Skeletal muscle satellite cell (primary cell): ENCODE data around the gene ARHGAP10.
A peak's percentile ranks its signal among the peaks of the same experiment; 100 is the strongest.

ENCODE experiments used
- H3K27me3 ChIP-seq: 2 replicates; pipeline ENCODE4 v1.7.0; 2013; ENCODE audit warnings: low read length; ENCODE audit not compliant: control insufficient read depth, insufficient read depth
- H3K36me3 ChIP-seq: 2 replicates; pipeline ENCODE4 v1.7.0; 2013; ENCODE audit warnings: mild to moderate bottlenecking, control low read depth, low read length; ENCODE audit not compliant: insufficient read depth
- H3K4me1 ChIP-seq: 2 replicates; pipeline ENCODE4 v1.7.0; 2013; ENCODE audit warnings: low read length; ENCODE audit not compliant: control insufficient read depth, insufficient read depth
- H3K4me2 ChIP-seq: 2 replicates; pipeline ENCODE4 v1.7.0; 2013; ENCODE audit warnings: mild to moderate bottlenecking, low read length
- H3K4me3 ChIP-seq: 2 replicates; pipeline ENCODE4 v1.7.0; 2013; ENCODE audit warnings: low read length
- H3K9ac ChIP-seq: 2 replicates; pipeline ENCODE4 v1.7.0; 2013; ENCODE audit warnings: mild to moderate bottlenecking, low read depth, low read length, moderate library complexity
- H3K9me3 ChIP-seq: replicated peaks from 2 replicates; pipeline ENCODE4 v1.7.0; 2013; ENCODE audit warnings: mild to moderate bottlenecking, control low read depth, low read length

Gene ARHGAP10

DNA sequence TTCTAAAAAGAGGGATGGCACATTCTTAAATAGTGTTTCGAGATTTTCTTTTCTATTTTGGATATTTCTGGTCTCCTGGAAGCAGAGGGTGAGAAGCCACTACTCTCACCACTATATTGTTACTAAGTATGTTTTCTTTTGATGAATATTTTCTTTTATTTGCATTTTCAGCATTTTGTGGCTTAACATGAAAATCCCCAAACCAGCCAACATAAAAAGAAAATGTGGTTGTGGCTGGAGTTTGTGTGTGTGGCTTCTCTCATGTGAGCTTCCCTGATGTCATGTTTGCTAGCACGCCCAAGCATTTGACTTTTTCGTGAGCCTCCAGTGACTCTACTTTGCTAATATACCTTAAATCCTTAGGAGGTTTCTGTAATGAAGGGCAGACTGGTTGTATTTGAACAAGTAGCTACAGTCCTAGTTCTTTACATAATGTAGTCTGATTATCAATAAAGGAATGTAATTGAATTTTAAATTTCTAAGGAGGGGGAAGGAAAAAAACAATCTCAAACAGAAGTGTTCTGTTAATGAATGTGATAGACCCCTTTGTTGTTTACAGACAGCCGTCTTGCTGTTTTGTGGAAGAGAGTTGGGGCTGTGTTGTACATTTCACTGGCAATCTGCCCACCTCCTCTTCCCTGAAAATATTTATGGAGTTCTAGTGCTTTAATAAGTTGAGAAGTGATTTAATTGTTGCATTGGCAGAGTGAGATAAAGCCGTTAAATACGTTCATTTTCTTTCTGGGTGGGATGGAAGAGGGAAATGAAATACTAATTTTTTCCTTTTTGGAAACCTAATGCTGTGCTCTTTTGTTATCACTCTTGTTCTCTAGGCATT is 114.6 kb downstream of the ARHGAP10 start:
- Histone ChIP-seq H3K4me3 (no peak overlapping the region), H3K4me1 (peaks cover 17% of the 10 kb centered on the region), H3K36me3 (peaks cover 8% of the 10 kb centered on the region), H3K9ac (no peak overlapping the region), H3K27me3 (no peaks in the 10 kb centered on the region), H3K4me2 (no peak overlapping the region), H3K9me3 (no peaks in the 10 kb centered on the region)

DNA sequence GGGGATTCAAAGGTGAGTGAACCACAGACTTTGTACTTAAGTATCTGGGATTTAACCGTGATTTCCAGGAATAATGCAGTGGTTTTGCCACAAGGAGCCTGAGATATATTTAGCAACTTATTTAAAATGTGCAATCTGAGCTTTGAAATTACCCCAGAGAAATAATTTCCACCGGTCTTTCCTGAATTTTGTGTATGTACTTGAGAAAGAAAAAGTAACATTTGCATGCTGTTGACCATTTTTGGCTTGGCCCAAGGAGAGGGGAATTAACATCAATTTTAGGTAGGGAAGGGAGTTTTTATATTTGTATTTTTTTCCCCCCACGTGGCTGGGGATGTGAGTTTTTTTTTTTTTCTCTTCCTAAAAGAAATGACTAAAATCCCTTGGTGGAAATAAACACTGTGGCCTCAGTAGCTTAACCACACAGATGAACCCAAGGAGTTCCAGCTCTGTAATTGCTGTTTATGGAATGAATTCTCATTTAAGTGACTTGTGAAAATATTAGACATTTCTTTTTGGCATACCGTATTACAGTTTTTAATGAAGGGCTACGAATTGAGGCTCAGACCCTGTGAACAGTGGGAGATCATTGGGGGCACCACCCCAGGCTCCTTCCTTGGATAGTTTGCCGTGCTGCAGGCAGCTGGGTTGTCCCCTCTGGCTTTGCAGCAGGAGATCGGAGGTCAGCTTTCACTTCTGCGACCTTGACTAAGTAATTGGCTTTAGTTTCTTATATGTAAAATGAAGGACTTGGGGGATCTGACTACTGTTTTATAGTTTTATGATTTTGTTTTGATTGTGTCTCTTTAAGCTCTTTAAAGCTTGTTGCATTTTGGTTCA is 116.1 kb downstream of the ARHGAP10 start:
- H3K9me3 ChIP-seq = no peaks in the 10 kb centered on the region
- H3K4me3 ChIP-seq = no peak overlapping the region
- no peaks in the 10 kb centered on the region for H3K27me3 ChIP-seq
- H3K36me3 ChIP-seq = peaks cover 8% of the 10 kb centered on the region
- H3K4me2 ChIP-seq = no peak overlapping the region
- peaks cover 5% of the 10 kb centered on the region for H3K4me1 ChIP-seq
- no peak overlapping the region for H3K9ac ChIP-seq

DNA sequence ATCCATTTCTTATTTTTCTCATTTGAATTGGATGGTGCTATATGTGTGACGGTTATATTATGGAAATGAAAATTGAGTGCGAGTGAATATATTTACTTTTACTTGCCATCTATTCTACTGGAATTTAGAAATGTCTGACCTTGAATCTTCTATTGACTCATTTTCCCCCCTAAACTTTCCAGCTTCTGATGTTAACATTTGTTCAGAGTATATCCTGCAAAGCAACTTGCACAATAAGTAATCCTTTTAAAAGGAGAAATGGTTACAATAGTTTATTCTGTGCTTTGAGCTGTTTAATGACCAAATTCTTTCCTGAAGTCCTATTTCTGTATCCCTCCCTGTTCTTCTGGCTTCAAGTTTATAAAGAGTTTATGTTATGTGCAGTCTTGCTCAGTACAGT is 116.7 kb downstream of the ARHGAP10 start:
- H3K9ac ChIP-seq = no peak overlapping the region
- H3K4me3 ChIP-seq = no peak overlapping the region
- H3K4me1 ChIP-seq = no peaks in the 10 kb centered on the region
- peaks cover 8% of the 10 kb centered on the region for H3K36me3 ChIP-seq
- H3K4me2 ChIP-seq = no peak overlapping the region
- no peaks in the 10 kb centered on the region for H3K9me3 ChIP-seq
- H3K27me3 ChIP-seq = no peaks in the 10 kb centered on the region

DNA sequence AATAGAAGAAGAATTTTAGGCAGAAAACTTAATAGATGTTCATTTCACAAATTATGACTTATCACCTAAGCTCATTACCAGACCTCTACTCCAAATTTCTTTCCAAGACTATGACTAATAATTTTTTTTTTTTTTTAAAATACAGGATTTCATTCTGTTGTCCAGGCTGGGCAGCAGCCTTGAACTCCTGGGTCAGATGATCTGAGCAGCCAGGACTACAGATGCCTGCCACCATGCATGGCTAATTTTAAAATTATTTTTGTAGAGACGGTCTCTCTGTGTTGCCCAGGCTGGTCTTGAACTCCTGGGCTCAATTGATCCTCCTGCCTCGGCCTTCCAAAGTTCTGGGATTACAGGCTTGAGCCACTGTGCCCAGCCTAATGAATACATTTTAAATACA is 119.2 kb downstream of the ARHGAP10 start:
- H3K27me3 ChIP-seq = no peaks in the 10 kb centered on the region
- peaks cover 8% of the 10 kb centered on the region for H3K36me3 ChIP-seq
- H3K4me1 ChIP-seq = peaks cover 9% of the 10 kb centered on the region
- H3K9me3 ChIP-seq = no peaks in the 10 kb centered on the region
- no peak overlapping the region for H3K4me2 ChIP-seq
- H3K4me3 ChIP-seq = no peak overlapping the region
- no peak overlapping the region for H3K9ac ChIP-seq

DNA sequence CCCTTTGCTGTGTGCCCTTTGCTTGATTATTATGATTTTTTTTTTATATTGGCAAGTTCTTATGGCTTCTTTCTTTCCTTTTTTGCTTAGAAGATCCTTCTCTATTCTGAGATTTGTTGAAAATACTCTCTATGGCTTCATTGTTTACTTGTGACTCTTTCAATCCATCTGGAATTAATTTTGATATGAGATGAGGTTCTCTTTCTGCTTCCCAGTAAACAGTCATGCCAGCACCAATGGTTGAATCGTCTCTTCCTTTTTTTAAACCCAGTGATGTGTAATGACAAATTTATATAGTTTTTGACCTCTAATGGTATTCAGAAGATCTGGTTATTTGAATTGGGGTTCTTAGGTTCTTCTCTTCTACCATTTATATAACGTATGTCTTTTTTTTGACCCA is 121.8 kb downstream of the ARHGAP10 start:
- Histone ChIP-seq H3K36me3 (no peaks in the 10 kb centered on the region), H3K9ac (no peak overlapping the region), H3K9me3 (no peaks in the 10 kb centered on the region), H3K4me2 (no peak overlapping the region), H3K4me1 (peaks cover 11% of the 10 kb centered on the region), H3K4me3 (no peak overlapping the region), H3K27me3 (no peaks in the 10 kb centered on the region)

DNA sequence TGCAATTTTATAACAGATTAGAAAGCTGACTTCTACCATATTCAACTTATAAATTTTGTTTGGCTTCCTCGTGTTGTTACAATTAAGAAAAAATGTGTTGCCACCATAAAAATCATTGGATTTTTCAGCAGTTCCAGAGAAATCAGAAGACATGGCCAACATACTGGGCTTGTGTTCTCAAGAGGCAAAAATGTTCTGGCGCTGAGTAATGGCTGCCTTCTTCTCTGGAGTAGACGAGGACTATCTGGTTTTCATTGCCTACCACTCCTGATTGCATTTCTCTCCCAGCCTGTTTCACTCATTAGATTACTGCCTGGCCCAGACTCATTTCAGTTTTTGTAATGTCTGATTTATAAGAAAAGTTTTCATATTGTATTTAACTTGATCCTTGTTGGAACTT is 122.3 kb downstream of the ARHGAP10 start:
- Histone ChIP-seq H3K4me2 (no peak overlapping the region), H3K4me1 (peaks cover 11% of the 10 kb centered on the region), H3K4me3 (no peak overlapping the region), H3K9me3 (no peaks in the 10 kb centered on the region), H3K27me3 (no peaks in the 10 kb centered on the region), H3K9ac (no peak overlapping the region), H3K36me3 (no peaks in the 10 kb centered on the region)

DNA sequence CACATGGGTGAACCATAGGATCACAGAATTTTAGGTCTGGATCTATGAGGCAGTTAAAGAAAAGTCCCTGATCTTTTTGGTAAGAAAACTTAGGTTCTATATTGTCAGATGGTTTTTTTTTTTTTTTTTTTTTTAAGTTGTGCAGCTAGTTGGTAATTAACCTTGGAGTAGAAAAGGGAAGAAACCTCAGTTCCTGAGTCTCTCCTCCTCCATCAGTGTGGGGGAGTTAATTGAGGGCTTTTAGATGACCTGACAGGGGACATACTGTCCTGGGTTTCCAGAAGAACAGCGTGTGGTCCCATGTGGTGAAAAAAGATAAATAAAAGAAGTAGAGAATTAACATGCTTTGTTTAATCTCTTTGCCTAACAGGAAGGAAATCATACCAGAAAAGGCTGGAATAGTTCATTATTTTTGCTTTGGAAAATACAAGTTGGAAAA is 123.7 kb downstream of the ARHGAP10 start:
- H3K4me2 ChIP-seq = no peak overlapping the region
- no peaks in the 10 kb centered on the region for H3K36me3 ChIP-seq
- H3K27me3 ChIP-seq = no peaks in the 10 kb centered on the region
- no peak overlapping the region for H3K9ac ChIP-seq
- no peak overlapping the region for H3K4me3 ChIP-seq
- no peaks in the 10 kb centered on the region for H3K9me3 ChIP-seq
- peaks cover 11% of the 10 kb centered on the region for H3K4me1 ChIP-seq

DNA sequence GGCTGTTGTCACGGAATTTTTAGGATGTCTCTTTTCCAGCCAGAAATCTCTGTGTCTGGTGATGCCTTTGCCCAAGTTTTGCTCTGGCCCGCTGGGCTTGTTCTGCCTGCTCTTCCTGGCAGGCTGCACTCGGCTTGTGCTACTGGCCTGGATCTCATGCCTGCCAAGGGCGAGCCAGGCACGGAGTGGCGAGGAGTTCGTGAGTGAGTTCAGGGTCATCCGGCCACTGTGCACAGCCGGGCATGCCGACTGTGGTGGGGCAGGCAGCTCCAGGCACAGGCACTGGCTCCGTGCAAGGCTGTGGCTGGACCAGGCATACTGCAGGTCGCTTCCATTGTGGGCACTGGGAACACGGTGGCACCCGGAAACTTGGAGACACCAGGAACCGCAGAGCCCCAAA is 129.1 kb downstream of the ARHGAP10 start:
- Histone ChIP-seq H3K36me3 (peaks cover 6% of the 10 kb centered on the region), H3K9ac (no peak overlapping the region), H3K4me3 (no peak overlapping the region), H3K9me3 (no peaks in the 10 kb centered on the region), H3K4me2 (no peak overlapping the region), H3K4me1 (peaks cover 38% of the 10 kb centered on the region), H3K27me3 (no peaks in the 10 kb centered on the region)

DNA sequence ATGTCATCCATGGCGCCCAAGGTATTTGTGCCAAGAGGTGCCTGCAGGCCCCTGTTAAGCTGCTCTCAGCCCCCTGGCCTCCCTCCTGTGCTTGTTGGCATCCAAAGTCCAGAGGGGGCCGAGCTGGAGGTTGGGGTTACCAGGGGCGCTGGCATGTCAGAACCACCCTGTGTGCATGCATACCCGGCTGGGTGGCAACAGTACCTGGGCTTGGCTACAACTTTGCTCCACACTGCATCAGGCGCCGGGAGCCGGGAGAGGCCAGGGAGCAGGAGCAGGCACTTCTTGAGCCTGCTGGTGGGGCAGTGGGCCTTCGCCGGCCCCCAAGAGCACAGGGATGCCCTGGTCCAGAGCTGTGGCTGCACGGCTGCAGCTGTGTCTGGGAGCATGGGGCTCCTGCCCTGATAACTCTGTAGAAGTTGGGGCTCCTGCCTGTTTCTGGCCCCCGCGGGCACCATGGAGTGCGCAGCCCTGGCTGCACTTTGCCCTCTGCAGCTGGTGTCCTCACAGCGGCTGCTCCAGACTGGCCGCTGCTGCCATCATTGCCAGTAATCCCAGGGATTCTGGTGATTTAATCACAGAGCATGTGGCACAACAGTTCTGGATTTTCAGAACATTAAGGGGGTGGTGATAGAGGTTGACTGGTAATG is 130.3 kb downstream of the ARHGAP10 start:
- no peak overlapping the region for H3K4me3 ChIP-seq
- peaks cover 13% of the 10 kb centered on the region for H3K36me3 ChIP-seq
- no peaks in the 10 kb centered on the region for H3K27me3 ChIP-seq
- no peak overlapping the region for H3K9ac ChIP-seq
- H3K9me3 ChIP-seq = no peaks in the 10 kb centered on the region
- H3K4me1 ChIP-seq = peaks cover 36% of the 10 kb centered on the region
- H3K4me2 ChIP-seq = no peak overlapping the region

DNA sequence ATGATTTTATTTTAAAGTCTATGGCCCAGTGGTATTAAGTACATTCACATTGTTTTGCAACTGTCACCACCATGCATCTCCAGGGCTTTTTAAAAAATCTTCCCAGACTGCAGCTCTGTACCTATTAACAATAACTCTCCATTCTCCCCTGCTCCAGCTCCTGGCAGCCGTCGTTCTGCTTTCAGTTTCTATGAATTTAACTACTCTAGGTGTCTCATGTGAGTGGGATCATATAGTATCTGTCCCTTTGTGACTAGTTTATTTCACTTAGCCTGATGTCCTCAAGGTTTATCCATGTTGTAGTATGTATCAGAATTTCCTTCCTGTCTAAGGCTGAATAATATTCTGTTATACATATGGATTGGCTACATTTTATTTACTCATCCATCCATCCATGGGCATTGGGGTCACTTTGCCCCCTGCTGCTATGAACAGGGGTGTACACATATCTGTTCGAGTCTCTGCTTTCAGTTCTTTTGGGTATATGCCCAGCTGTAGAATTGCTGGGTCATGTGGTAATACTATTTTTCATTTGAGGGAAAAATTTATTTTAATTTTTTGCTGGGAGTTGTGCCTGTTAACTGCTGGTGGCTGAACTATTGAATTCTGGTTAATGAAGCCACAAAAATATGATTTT is 131.3 kb downstream of the ARHGAP10 start:
- Histone ChIP-seq H3K36me3 (peaks cover 17% of the 10 kb centered on the region), H3K4me1 (peaks cover 36% of the 10 kb centered on the region), H3K9ac (no peak overlapping the region), H3K9me3 (no peaks in the 10 kb centered on the region), H3K4me3 (no peak overlapping the region), H3K4me2 (peak overlapping the region; percentile 40), H3K27me3 (no peaks in the 10 kb centered on the region)
